ENCODE data around the gene MRGPRE. TPM values are rescaled to one million over a fixed set of nuclear protein-coding genes. Genes with fewer than 3 reads are reported as not detected.

Gene MRGPRE
- total and polyA plus RNA-seq, 9 donors, result not detected

GRCh38 chr11:3197044-3197695 lies 35.0 kb downstream of the MRGPRE start:
- intact Hi-C loops (cut with DNase I), result no loop called here
- DNase-seq, result peak in 1 of 5 donors; percentile 5
- no peak overlapping the region for H3K4me3 ChIP-seq
- H3K27me3 ChIP-seq, result no peaks in the 10 kb centered on the region
- no peak for TF ChIP-seq POLR2A (IDR thresholded peaks at IDR 0.05)
- TF ChIP-seq EP300 (IDR thresholded peaks at IDR 0.05), result no peak
- no peak for TF ChIP-seq CTCF (IDR thresholded peaks at IDR 0.05)
- H3K9me3 ChIP-seq, result no peaks in the 10 kb centered on the region
- H3K36me3 ChIP-seq, result no peaks in the 10 kb centered on the region
- H3K27ac ChIP-seq, result no peak overlapping the region
- 82 to 88% (median 86%) methylated on average over 9 to 11 of the region's 11 CpGs for WGBS, 3 donors
- no peaks in the 10 kb centered on the region for H3K4me1 ChIP-seq (ENCODE audit: insufficient read depth)

GRCh38 chr11:3196161-3197043 lies 35.8 kb downstream of the MRGPRE start:
- Histone ChIP-seq H3K4me3 (no peak overlapping the region), H3K27ac (no peak overlapping the region), H3K4me1 (ENCODE audit: insufficient read depth) (no peaks in the 10 kb centered on the region), H3K36me3 (no peaks in the 10 kb centered on the region), H3K27me3 (no peaks in the 10 kb centered on the region), H3K9me3 (no peaks in the 10 kb centered on the region)
- TF ChIP-seq CTCF (IDR thresholded peaks at IDR 0.05) (no peak), EP300 (IDR thresholded peaks at IDR 0.05) (no peak), POLR2A (IDR thresholded peaks at IDR 0.05) (no peak)
- DNase-seq, result no peak
- 65 to 73% (median 72%) methylated on average over 12 to 23 of the region's 23 CpGs for WGBS, 3 donors
- intact Hi-C loops (cut with DNase I), result no loop called here

- H3K27me3 ChIP-seq, result no peaks in the 10 kb centered on the region
- WGBS, 3 donors, result 50 to 52% (median 51%) methylated on average over 19 to 22 of the region's 22 CpGs
- no peaks in the 10 kb centered on the region for H3K4me1 ChIP-seq (ENCODE audit: insufficient read depth)
- TF ChIP-seq POLR2A (IDR thresholded peaks at IDR 0.05) (no peak), CTCF (IDR thresholded peaks at IDR 0.05) (no peak), EP300 (IDR thresholded peaks at IDR 0.05) (no peak)
- intact Hi-C loops (cut with DNase I), result no loop called here
- H3K36me3 ChIP-seq, result no peaks in the 10 kb centered on the region
- H3K9me3 ChIP-seq, result no peaks in the 10 kb centered on the region
- no peak overlapping the region for H3K27ac ChIP-seq
- H3K4me3 ChIP-seq, result no peak overlapping the region
- DNase-seq, result no peak
These were observed 36.7 kb downstream of the MRGPRE start for GRCh38 chr11:3195251-3196160.
